Gastrocnemius medialis (tissue), 4 donors: ENCODE results near the gene GDI2. TPM values are rescaled to one million over a fixed set of nuclear protein-coding genes. Genes with fewer than 3 reads are reported as not detected.
A peak's percentile ranks its signal among the peaks of the same experiment; 100 is the strongest.
"Not testable (repeated sequence)": the region's sequence is repeated elsewhere in the genome, so short reads cannot be mapped to it uniquely, and the experiment has no call there.

Experiments used
- ATAC-seq, 2 donors: fragments of 150-250 bp; one replicate each; pipeline ENCODE4 v1.9.1; 2016
- DNase-seq, 2 donors: peaks; one replicate each; pipeline ENCODE4 v3.0.0-alpha.2; 2019
- H3K27ac ChIP-seq, 4 donors: fragments of 200-600 bp; sonication (generic); 1 replicate in 1 of 4; 2 replicates in 3 of 4; pipeline ENCODE4 v1.5.1; 2016 to 2018; ENCODE audit warnings: mild to moderate bottlenecking in 2 of 4, moderate library complexity in 1 of 4
- H3K27me3 ChIP-seq, 3 donors: fragments of 200-600 bp; sonication (generic) in 2 of 3; 1 replicate in 1 of 3; 2 replicates in 2 of 3; pipeline versions ENCODE4 v1.5.1 to v1.6.0; 2016 to 2019; ENCODE audit warnings: mild to moderate bottlenecking in 1 of 3, moderate library complexity in 1 of 3
- H3K36me3 ChIP-seq, 2 donors: fragments of 200-600 bp; sonication (generic) in 1 of 2; one replicate each; pipeline ENCODE4 v1.5.1; 2017 to 2018
- H3K4me1 ChIP-seq, 2 donors: fragments of 200-600 bp; sonication (generic) in 1 of 2; one replicate each; pipeline ENCODE4 v1.5.1; 2016 to 2017; ENCODE audit warnings: mild to moderate bottlenecking in 2 of 2
- H3K4me3 ChIP-seq, 4 donors: fragments of 200-600 bp; sonication (generic) in 3 of 4; 1 replicate in 1 of 4; 2 replicates in 3 of 4; pipeline ENCODE4 v1.5.1; 2016 to 2019; ENCODE audit warnings: mild to moderate bottlenecking in 2 of 4
- H3K9me3 ChIP-seq, 3 donors: fragments of 200-600 bp; sonication (generic) in 2 of 3; 1 replicate in 1 of 3; 2 replicates in 2 of 3; pipeline ENCODE4 v1.5.1; 2016 to 2019
- CTCF ChIP-seq, 5 experiments: fragments of 450-650 bp in 3 of 5; fragments of 200-600 bp in 2 of 5; sonication (generic) in 2 of 5; IDR thresholded peaks in 4 of 5; conservative IDR thresholded peaks in 1 of 5; 1 replicate in 4 of 5; 2 replicates in 1 of 5; pipeline ENCODE4 v1.5.1; 2016 to 2019; ENCODE audit warnings: antibody characterized with exemption in 5 of 5, mild to moderate bottlenecking in 3 of 5, moderate library complexity in 3 of 5
- POLR2A ChIP-seq, 2 donors: fragments of 450-650 bp; IDR thresholded peaks; one replicate each; pipeline ENCODE4 v1.6.1; 2017; ENCODE audit warnings: antibody characterized with exemption in 2 of 2, mild to moderate bottlenecking in 2 of 2, moderate library complexity in 2 of 2
- in situ Hi-C, 4 donors: fragments of 200-750 bp; cut with MboI; loops; one replicate each; pipeline versions ENCODE4 v1.15.0 to v1.8.0; 2017; ENCODE audit warnings: low sequenced_read_pairs in 4 of 4
- intact Hi-C: fragments of 100-400 bp; cut with DNase I; formaldehyde crosslinking; loops from one replicate; pipeline ENCODE4 v1.15.1; 2023; ENCODE audit warnings: low total_unique reads
- total RNA-seq, 4 donors: library from RNA; depleted of rRNA; stranded (reverse); fragments of >200 nt; gene quantifications; one replicate each; pipeline versions ENCODE4 v1.1.0 to v1.2.3, GENCODE V29; 2016

The GDI2 gene
- total RNA-seq, 4 donors from 2014 or later: 143 to 197 (median 171) TPM

- ATAC-seq (no peak), DNase-seq (no peak)
- Histone ChIP-seq H3K36me3 (no peaks in the 10 kb centered on the region), H3K27ac (no peak overlapping the region), H3K4me1 (no peaks in the 10 kb centered on the region), H3K4me3 (no peak overlapping the region), H3K27me3 (peaks cover 0 to 6% (median 0%) of the 10 kb centered on the region in 3 donors), H3K9me3 (no peaks in the 10 kb centered on the region)
- intact Hi-C loops (no loop called here), in situ Hi-C loops (no loop called here)
- TF ChIP-seq POLR2A (IDR thresholded peaks at IDR 0.05): no peak
- no peak for TF ChIP-seq CTCF (IDR thresholded peaks at IDR 0.05 in 4 of 5, conservative IDR thresholded peaks at IDR 0.05 in 1 of 5)
Measured at GRCh38 chr10:5843686-5844344, 30.6 kb upstream of the GDI2 start.

- Histone ChIP-seq H3K27me3 (peaks cover 0 to 6% (median 0%) of the 10 kb centered on the region in 3 donors), H3K36me3 (no peaks in the 10 kb centered on the region), H3K9me3 (no peaks in the 10 kb centered on the region), H3K27ac (no peak overlapping the region), H3K4me3 (no peak overlapping the region), H3K4me1 (no peaks in the 10 kb centered on the region)
- in situ Hi-C loops (no loop called here), intact Hi-C loops (no loop called here)
- DNase-seq (no peak), ATAC-seq (no peak)
- TF ChIP-seq POLR2A (IDR thresholded peaks at IDR 0.05) (no peak), CTCF (IDR thresholded peaks at IDR 0.05 in 4 of 5, conservative IDR thresholded peaks at IDR 0.05 in 1 of 5) (no peak)
Measured at GRCh38 chr10:5841965-5842364, 28.7 kb upstream of the GDI2 start.

- Histone ChIP-seq H3K9me3 (no peaks in the 10 kb centered on the region), H3K36me3 (no peaks in the 10 kb centered on the region), H3K4me1 (no peaks in the 10 kb centered on the region), H3K27me3 (peaks cover 0 to 6% (median 0%) of the 10 kb centered on the region in 3 donors), H3K27ac (peak overlapping the region in 2 of 4 donors; percentile 18 to 29), H3K4me3 (peak overlapping the region in 1 of 4 donors; percentile 15)
- peak; percentile 13 to 38 for DNase-seq
- in situ Hi-C loops: no loop called here
- peak in 1 of 2 donors; percentile 62 for ATAC-seq
- TF ChIP-seq POLR2A (IDR thresholded peaks at IDR 0.05) (no peak), CTCF (IDR thresholded peaks at IDR 0.05 in 4 of 5, conservative IDR thresholded peaks at IDR 0.05 in 1 of 5) (no peak)
- intact Hi-C loops: no loop called here
Measured at GRCh38 chr10:5840314-5841307, 27.4 kb upstream of the GDI2 start.

- ATAC-seq: not testable (repeated sequence)
Measured at GRCh38 chr10:5836181-5836580, 22.9 kb upstream of the GDI2 start.

More at GRCh38 chr10:5836181-5836580, 22.9 kb upstream of the GDI2 start:
- intact Hi-C loops, H3K9me3 ChIP-seq, H3K4me3 ChIP-seq, DNase-seq, H3K36me3 ChIP-seq, H3K27ac ChIP-seq, H3K27me3 ChIP-seq, H3K4me1 ChIP-seq, in situ Hi-C loops: not testable (repeated sequence)
